Measurements from ENCODE around the gene RNF144A.

GRCh38 chr2:7027411-7027810, 110.2 kb downstream of the RNF144A start:
- TF ChIP-seq CREB1 (CRISPR knock-in tag; IDR thresholded peaks at IDR 0.05; ENCODE audit: low read depth) (no peak), JUNB (IDR thresholded peaks at IDR 0.05; ENCODE audit: unreplicated experiment) (no peak), CTCF (conservative IDR thresholded peaks at IDR 0.05; ENCODE audit: low read depth in 2 of 2) (no peak), REST (IDR thresholded peaks at IDR 0.05; ENCODE audit: unreplicated experiment) (no peak), EZH2 (IDR thresholded peaks at IDR 0.05; ENCODE audit: low read depth, unreplicated experiment) (no peak), POLR2AphosphoS5 (IDR thresholded peaks at IDR 0.05; ENCODE audit: low read depth) (no peak), ZNF462 (CRISPR knock-in tag; IDR thresholded peaks at IDR 0.05) (no peak), STAT1 (IDR thresholded peaks at IDR 0.05; ENCODE audit: unreplicated experiment) (no peak), ZNF331 (CRISPR knock-in tag; IDR thresholded peaks at IDR 0.05; ENCODE audit: low read depth) (no peak)
